GM23338 (cell line): ENCODE data around the gene LONRF2.

ENCODE experiments used
- CTCF ChIP-seq, 2 experiments: fragments of 200-600 bp in 1 of 2; sonication (generic) in 1 of 2; conservative IDR thresholded peaks; 2 replicates each; pipeline versions ENCODE4 v1.5.1 to v1.6.1; 2016 to 2017; ENCODE audit warnings: antibody characterized with exemption in 2 of 2, low read depth in 2 of 2, mild to moderate bottlenecking in 2 of 2, moderate library complexity in 1 of 2
- ETS1 ChIP-seq: IDR thresholded peaks from 2 replicates; pipeline ENCODE4 v1.6.1; 2016; ENCODE audit warnings: antibody characterized with exemption
- EZH2phosphoT487 ChIP-seq: fragments of 200-600 bp; sonication (generic); IDR thresholded peaks from one replicate; pipeline ENCODE4 v1.8.1; 2018; ENCODE audit warnings: antibody characterized with exemption; ENCODE audit not compliant: unreplicated experiment
- POLR2AphosphoS5 ChIP-seq: IDR thresholded peaks from 2 replicates; pipeline ENCODE4 v1.6.1; 2016; ENCODE audit warnings: antibody characterized with exemption, low read depth

- TF ChIP-seq POLR2AphosphoS5 (no peak), CTCF (conservative IDR thresholded peaks at IDR 0.05; ENCODE audit: low read depth in 2 of 2) (no peak), EZH2phosphoT487 (no peak), ETS1 (no peak)
These were observed 13.0 kb downstream of the LONRF2 start for GRCh38 chr2:100309311-100309710.
